ENCODE results near the gene KCNH2. TPM values are rescaled to one million over a fixed set of nuclear protein-coding genes. Genes with fewer than 3 reads are reported as not detected.

The KCNH2 gene
- total and polyA plus RNA-seq, 2 of the 13 experiments (the other 11 are each of a cell fraction or from before 2014, with no cell fraction given) = 0.09 to 0.11 TPM

DNA sequence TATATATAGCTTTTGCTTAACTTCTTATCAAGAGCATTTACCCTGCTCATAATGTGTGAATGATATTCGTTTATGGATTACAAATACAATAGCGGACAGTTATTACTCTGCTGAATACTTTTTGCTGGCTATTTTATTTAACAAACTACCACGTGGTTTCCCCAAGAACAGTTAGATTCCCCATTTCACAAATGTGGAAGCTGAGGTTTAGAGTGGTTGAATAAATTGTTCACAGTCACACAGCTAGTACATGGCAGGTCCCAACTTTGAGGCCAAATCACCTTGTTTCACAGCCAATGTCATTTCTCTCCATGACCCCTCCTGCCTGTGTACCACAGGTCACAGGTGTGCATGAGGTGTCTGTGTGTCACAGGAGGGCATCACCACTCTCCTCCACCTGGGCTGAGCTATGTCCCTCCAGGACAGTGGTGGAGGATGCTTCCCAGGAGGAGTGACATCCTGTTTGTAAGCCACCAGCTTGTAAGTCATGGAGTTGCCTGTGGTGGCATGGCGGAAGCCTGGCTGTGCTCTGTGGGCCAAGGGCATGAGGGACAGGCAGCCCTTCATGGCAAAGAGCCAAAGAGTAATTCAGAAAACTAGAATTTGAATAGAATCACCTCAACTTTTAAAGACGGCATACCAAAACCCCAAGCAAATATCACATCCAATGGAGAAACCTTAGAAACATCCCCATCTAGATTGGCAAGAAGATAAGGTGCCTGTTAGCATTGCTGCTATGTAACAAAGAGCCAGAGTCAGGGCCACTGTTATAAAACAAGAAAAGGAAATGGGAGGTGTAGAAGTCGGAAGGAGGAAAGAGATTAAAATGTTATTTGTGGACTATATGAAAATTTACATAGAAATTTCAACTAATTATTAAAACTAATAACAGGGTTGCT is 73.9 kb downstream of the KCNH2 start:
- TF ChIP-seq FLYWCH1 (CRISPR knock-in tag; IDR thresholded peaks at IDR 0.05) (no peak), ZNF740 (CRISPR knock-in tag; IDR thresholded peaks at IDR 0.05) (no peak), ZNF556 (CRISPR knock-in tag; IDR thresholded peaks at IDR 0.05; ENCODE audit: borderline replicate concordance) (no peak), DNMT1 (CRISPR knock-in tag; IDR thresholded peaks at IDR 0.05) (no peak), ZNF260 (CRISPR knock-in tag; IDR thresholded peaks at IDR 0.05; ENCODE audit: borderline replicate concordance, low read depth) (no peak), NR2F6 (IDR thresholded peaks at IDR 0.05) (no peak), NR2F6 (CRISPR knock-in tag; IDR thresholded peaks at IDR 0.05) (no peak), ZNF121 (CRISPR knock-in tag; IDR thresholded peaks at IDR 0.05) (no peak), MED8 (CRISPR knock-in tag; IDR thresholded peaks at IDR 0.05; ENCODE audit: insufficient replicate concordance) (no peak), ZNF329 (CRISPR knock-in tag; IDR thresholded peaks at IDR 0.05; ENCODE audit: low read depth) (no peak), ZNF232 (CRISPR knock-in tag; IDR thresholded peaks at IDR 0.05; ENCODE audit: borderline replicate concordance) (no peak), MLX (CRISPR knock-in tag; IDR thresholded peaks at IDR 0.05) (no peak), ZBTB38 (CRISPR knock-in tag; IDR thresholded peaks at IDR 0.05) (no peak), ZNF766 (CRISPR knock-in tag; IDR thresholded peaks at IDR 0.05; ENCODE audit: borderline replicate concordance) (no peak), YY1 (IDR thresholded peaks at IDR 0.05; ENCODE audit: insufficient read depth, insufficient replicate concordance, low read depth, low read length) (no peak)
- ATAC-seq (no peak), FAIRE-seq (no peak), DNase-seq (ENCODE audit: low spot score) (no peak)
- BruUV-seq (replicated peaks) = no TSS peak
- Histone ChIP-seq H3K27me3 (ENCODE audit: control insufficient read depth in 1 of 2, insufficient read depth in 2 of 2, low read length in 2 of 2) (peaks cover 1 to 10% of the 10 kb centered on the region in 2 experiments; a peak in 2 of 5 replicates), H3K36me3 (replicated peaks in 1 of 2; ENCODE audit: control insufficient read depth in 1 of 2, insufficient read depth in 2 of 2, low read length in 2 of 2) (no peaks in the 10 kb centered on the region), H3K4me1 (ENCODE audit: insufficient read depth, low read length) (peaks cover 18% of the 10 kb centered on the region), H2AFZ (ENCODE audit: low read length) (no peak overlapping the region), H3K9me3 (ENCODE audit: low read length) (no peaks in the 10 kb centered on the region), H3K27ac (ENCODE audit: extremely low read length, insufficient read depth, low read length) (no peak overlapping the region), H3K79me2 (ENCODE audit: insufficient read depth, low read length) (no peaks in the 10 kb centered on the region), H3K9ac (ENCODE audit: insufficient read depth, low read depth, low read length) (no peak overlapping the region), H3K4me3 (replicated peaks in 1 of 3; ENCODE audit: insufficient read depth in 1 of 3, low read depth in 2 of 3, low read length in 3 of 3) (no peak overlapping the region), H4K20me1 (ENCODE audit: insufficient read depth, low read length) (no peaks in the 10 kb centered on the region), H3K4me2 (ENCODE audit: low read depth, low read length) (no peak overlapping the region)
- POLR2A ChIA-PET = no interaction called here
- in situ Hi-C loops (cut with HindIII; ENCODE audit: extremely low pct_ligation_motif_present, low pct_unique_long_range_greater_than_20kb) = no loop called here
- WGBS (ENCODE audit: low lambda C conversion rate) = 36% methylated on average over 6 of the region's 6 CpGs
- CTCF ChIA-PET (ENCODE audit: low intra/inter-chr PET ratio, low total read pairs) = no interaction called here
- intact Hi-C loops (cut with micrococcal nuclease; ENCODE audit: unreplicated experiment) = no loop called here

All from HepG2 (cell line).